Vagina (tissue), 2 donors: ENCODE results near the gene CRAT. TPM values are rescaled to one million over a fixed set of nuclear protein-coding genes. Genes with fewer than 3 reads are reported as not detected.

Experiments used
- DNase-seq, 2 donors: peaks; one replicate each; pipeline ENCODE4 v3.0.0-alpha.2; 2017; ENCODE audit errors: extremely low spot score in 2 of 2
- H3K27ac ChIP-seq: fragments of 200-600 bp; sonication (generic); one replicate; pipeline ENCODE4 v1.5.1; 2019
- H3K27me3 ChIP-seq: fragments of 200-600 bp; sonication (generic); one replicate; pipeline ENCODE4 v1.5.1; 2019
- H3K36me3 ChIP-seq, 2 donors: fragments of 200-600 bp; sonication (generic); one replicate each; pipeline ENCODE4 v1.5.1; 2017 to 2019
- H3K4me1 ChIP-seq: fragments of 200-600 bp; sonication (generic); one replicate; pipeline ENCODE4 v1.5.1; 2019
- H3K4me3 ChIP-seq, 2 donors: fragments of 200-600 bp; sonication (generic); 1 replicate in 1 of 2; 2 replicates in 1 of 2; pipeline ENCODE4 v1.5.1; 2016 to 2019
- H3K9me3 ChIP-seq: fragments of 200-600 bp; sonication (generic); one replicate; pipeline ENCODE4 v1.5.1; 2019
- CTCF ChIP-seq, 3 experiments: fragments of 450-650 bp in 2 of 3; fragments of 200-600 bp in 1 of 3; sonication (generic) in 1 of 3; IDR thresholded peaks; one replicate each; pipeline ENCODE4 v1.5.1; 2017 to 2019; ENCODE audit warnings: antibody characterized with exemption in 3 of 3, mild to moderate bottlenecking in 2 of 3, moderate library complexity in 2 of 3
- POLR2A ChIP-seq, 2 donors: fragments of 450-650 bp; IDR thresholded peaks; one replicate each; pipeline ENCODE4 v1.6.1; 2017; ENCODE audit warnings: antibody characterized with exemption in 2 of 2, mild to moderate bottlenecking in 2 of 2, moderate library complexity in 2 of 2
- POLR2AphosphoS5 ChIP-seq, 2 donors: sonication (generic); formaldehyde crosslinking; IDR thresholded peaks; one replicate each; pipeline ENCODE4 v1.9.0; 2017; ENCODE audit warnings: antibody characterized with exemption in 2 of 2, mild to moderate bottlenecking in 2 of 2, low read depth in 1 of 2; ENCODE audit not compliant: insufficient read depth in 1 of 2
- intact Hi-C: fragments of 100-400 bp; cut with DNase I; formaldehyde crosslinking; loops from one replicate; pipeline ENCODE4 v1.15.1; 2023
- total RNA-seq: library from RNA; depleted of rRNA; stranded (reverse); fragments of >200 nt; gene quantifications from one replicate; pipeline ENCODE4 v1.2.3, GENCODE V29; 2016

CRAT gene
- total RNA-seq, 1 donor from 2014 or later, result 59.9 TPM

- H3K9me3 ChIP-seq, result no peaks in the 10 kb centered on the region
- no peak for DNase-seq
- no peaks in the 10 kb centered on the region for H3K27me3 ChIP-seq
- peaks cover 41% of the 10 kb centered on the region for H3K4me1 ChIP-seq
- no peak for TF ChIP-seq CTCF (IDR thresholded peaks at IDR 0.05)
- TF ChIP-seq POLR2A (IDR thresholded peaks at IDR 0.05), result no peak
- no peak for TF ChIP-seq POLR2AphosphoS5 (IDR thresholded peaks at IDR 0.05; ENCODE audit: insufficient read depth in 1 of 2, low read depth in 1 of 2)
- intact Hi-C loops, result no loop called here
- peak overlapping the region; percentile 91 for H3K27ac ChIP-seq
- H3K4me3 ChIP-seq, result peak overlapping the region; percentile 74 to 100
- H3K36me3 ChIP-seq, result peaks cover 0 to 6% of the 10 kb centered on the region in 2 donors
Observed at GRCh38 chr9:129109952-129110739, 447 bp downstream of the CRAT start.

- no peaks in the 10 kb centered on the region for H3K27me3 ChIP-seq
- intact Hi-C loops, result no loop called here
- H3K36me3 ChIP-seq, result peaks cover 0 to 6% of the 10 kb centered on the region in 2 donors
- DNase-seq, result no peak
- peak overlapping the region; percentile 74 to 100 for H3K4me3 ChIP-seq
- TF ChIP-seq CTCF (IDR thresholded peaks at IDR 0.05) (no peak), POLR2AphosphoS5 (IDR thresholded peaks at IDR 0.05; ENCODE audit: insufficient read depth in 1 of 2, low read depth in 1 of 2) (no peak), POLR2A (IDR thresholded peaks at IDR 0.05) (no peak)
- no peaks in the 10 kb centered on the region for H3K9me3 ChIP-seq
- peaks cover 35% of the 10 kb centered on the region for H3K4me1 ChIP-seq
- H3K27ac ChIP-seq, result peak overlapping the region; percentile 91
Observed at GRCh38 chr9:129109537-129109903, 1.1 kb downstream of the CRAT start.

- DNase-seq, result no peak
- Histone ChIP-seq H3K4me1 (peaks cover 35% of the 10 kb centered on the region), H3K4me3 (peak overlapping the region; percentile 74 to 100), H3K36me3 (peaks cover 0 to 6% of the 10 kb centered on the region in 2 donors), H3K27me3 (no peaks in the 10 kb centered on the region), H3K27ac (no peak overlapping the region), H3K9me3 (no peaks in the 10 kb centered on the region)
- TF ChIP-seq POLR2AphosphoS5 (IDR thresholded peaks at IDR 0.05; ENCODE audit: insufficient read depth in 1 of 2, low read depth in 1 of 2) (no peak), POLR2A (IDR thresholded peaks at IDR 0.05) (no peak), CTCF (IDR thresholded peaks at IDR 0.05) (no peak)
- intact Hi-C loops, result no loop called here
Observed at GRCh38 chr9:129108805-129109536, 1.6 kb downstream of the CRAT start.

GRCh38 chr9:129108083-129108804 is 2.3 kb downstream of the CRAT start:
- Histone ChIP-seq H3K27me3 (no peaks in the 10 kb centered on the region), H3K4me1 (peaks cover 35% of the 10 kb centered on the region), H3K4me3 (no peak overlapping the region), H3K27ac (no peak overlapping the region), H3K9me3 (no peaks in the 10 kb centered on the region), H3K36me3 (peaks cover 0 to 6% of the 10 kb centered on the region in 2 donors)
- TF ChIP-seq POLR2AphosphoS5 (IDR thresholded peaks at IDR 0.05; ENCODE audit: insufficient read depth in 1 of 2, low read depth in 1 of 2), result no peak
- TF ChIP-seq CTCF (IDR thresholded peaks at IDR 0.05), result no peak
- no peak for TF ChIP-seq POLR2A (IDR thresholded peaks at IDR 0.05)
- no peak for DNase-seq
- intact Hi-C loops, result no loop called here
